Naive thymus-derived CD4-positive, alpha-beta T cell (primary cell): Measurements from ENCODE around the gene PSMC3IP. TPM values are rescaled to one million over a fixed set of nuclear protein-coding genes. Genes with fewer than 3 reads are reported as not detected.

Experiments used
- ATAC-seq: fragments of 150-1000 bp; cut with Tn5 transposase; 2 replicates; pipeline ENCODE4 v1.10.0; 2021; ENCODE audit warnings: mild to moderate bottlenecking, moderate library complexity
- CTCF ChIA-PET: fragments of 350-600 bp; sonication (Branson Sonifier 250); formaldehyde crosslinking; loops from one replicate; lab custom pipeline; 2021; ENCODE audit warnings: antibody characterized with exemption; lab: Charles Lee
- POLR2A ChIA-PET: fragments of 350-600 bp; sonication (Branson Sonifier 250); formaldehyde crosslinking; loops from one replicate; lab custom pipeline; 2021; ENCODE audit warnings: antibody characterized with exemption, inconsistent platforms; lab: Charles Lee
- DNase-seq, 9 donors: peaks; one replicate each; pipeline versions ENCODE4 v3.0.0 to v3.0.0-alpha.2; 2020 to 2022; ENCODE audit warnings: mixed read lengths in 1 of 9
- H3K27ac ChIP-seq: one replicate; pipeline ENCODE4 v1.7.0; 2013; ENCODE audit warnings: mild to moderate bottlenecking, low read depth, low read length, moderate library complexity
- H3K27me3 ChIP-seq, 2 donors: one replicate each; pipeline ENCODE4 v1.7.0; 2013; ENCODE audit warnings: low read length in 2 of 2, mild to moderate bottlenecking in 2 of 2, moderate library complexity in 2 of 2; ENCODE audit not compliant: control insufficient read depth in 2 of 2, insufficient read depth in 2 of 2
- H3K36me3 ChIP-seq, 3 experiments: 1 replicate in 2 of 3; 2 replicates in 1 of 3; pipeline ENCODE4 v1.7.0; 2013; ENCODE audit warnings: low read length in 3 of 3, mild to moderate bottlenecking in 3 of 3, moderate library complexity in 1 of 3; ENCODE audit not compliant: insufficient read depth in 3 of 3, control insufficient read depth in 2 of 3
- H3K4me1 ChIP-seq, 2 donors: one replicate each; pipeline ENCODE4 v1.7.0; 2013; ENCODE audit warnings: low read length in 2 of 2, mild to moderate bottlenecking in 2 of 2, moderate library complexity in 1 of 2; ENCODE audit not compliant: control insufficient read depth in 2 of 2, insufficient read depth in 2 of 2
- H3K4me3 ChIP-seq: 2 replicates; pipeline ENCODE4 v1.7.0; 2013; ENCODE audit warnings: mild to moderate bottlenecking, low read length
- H3K9me3 ChIP-seq, 3 experiments: 1 replicate in 2 of 3; 2 replicates in 1 of 3; pipeline ENCODE4 v1.7.0; 2013; ENCODE audit warnings: low read length in 3 of 3; ENCODE audit not compliant: control insufficient read depth in 2 of 3
- H3K27ac Mint-ChIP-seq, 9 donors: one replicate each; pipeline ENCODE4 v1.8.0; 2020 to 2022; ENCODE audit warnings: mixed read lengths in 9 of 9, mild to moderate bottlenecking in 8 of 9, moderate library complexity in 5 of 9, inconsistent platforms in 2 of 9
- H3K27me3 Mint-ChIP-seq, 5 donors: one replicate each; pipeline ENCODE4 v1.8.0; 2021 to 2022; ENCODE audit warnings: mixed read lengths in 5 of 5, mild to moderate bottlenecking in 1 of 5
- H3K36me3 Mint-ChIP-seq, 5 donors: one replicate each; pipeline ENCODE4 v1.8.0; 2020 to 2022; ENCODE audit warnings: mixed read lengths in 5 of 5, mild to moderate bottlenecking in 3 of 5, inconsistent platforms in 1 of 5
- H3K4me1 Mint-ChIP-seq, 7 donors: one replicate each; pipeline ENCODE4 v1.8.0; 2020 to 2022; ENCODE audit warnings: mixed read lengths in 7 of 7, mild to moderate bottlenecking in 3 of 7, inconsistent platforms in 1 of 7
- H3K4me3 Mint-ChIP-seq, 10 donors: one replicate each; pipeline ENCODE4 v1.8.0; 2020 to 2022; ENCODE audit warnings: mild to moderate bottlenecking in 10 of 10, mixed read lengths in 10 of 10, moderate library complexity in 6 of 10, inconsistent platforms in 2 of 10
- H3K9me3 Mint-ChIP-seq, 11 donors: one replicate each; pipeline ENCODE4 v1.8.0; 2020 to 2022; ENCODE audit warnings: mixed read lengths in 11 of 11, mild to moderate bottlenecking in 4 of 11, inconsistent platforms in 1 of 11, moderate library complexity in 1 of 11
- intact Hi-C, 2 donors: fragments of 100-400 bp; cut with micrococcal nuclease; formaldehyde crosslinking; loops; one replicate each; pipeline ENCODE4 v1.15.1; 2023
- polyA plus RNA-seq, 2 donors: library from polyadenylated mRNA; unstranded; fragments of 300-500 nt; fragmentation: Illumina TruSeq; gene quantifications; one replicate each; pipeline ENCODE4 v1.2.3, GENCODE V29; 2021
- total RNA-seq, 6 experiments: library from RNA in 5 of 6; stranded (reverse) in 5 of 6; gene quantifications; 1 replicate in 5 of 6; 2 replicates in 1 of 6; pipeline ENCODE4 v1.2.3 and lab custom pipeline; 2021 to 2026

The PSMC3IP gene
- total and polyA plus RNA-seq, 7 experiments from 2014 or later, result 1.3 to 14.0 (median 3.5) TPM

GRCh38 chr17:42526031-42526444, 51.5 kb downstream of the PSMC3IP start:
- H3K9me3 ChIP-seq, result no peaks in the 10 kb centered on the region
- H3K27me3 ChIP-seq, result no peaks in the 10 kb centered on the region
- ATAC-seq, result no peak
- POLR2A ChIA-PET, result no interaction called here
- H3K4me1 Mint-ChIP-seq, result peaks cover 14 to 35% (median 24%) of the 10 kb centered on the region in 7 donors
- no peak overlapping the region for H3K27ac Mint-ChIP-seq
- no peaks in the 10 kb centered on the region for H3K9me3 Mint-ChIP-seq
- no peak overlapping the region for H3K27ac ChIP-seq
- peaks cover 0 to 16% (median 8%) of the 10 kb centered on the region in 3 experiments for H3K36me3 ChIP-seq
- no peak overlapping the region for H3K4me3 Mint-ChIP-seq
- intact Hi-C loops, result loop anchor here (2.0 to 5.0 kb wide), 2 partner anchors 203 to 409 kb away; no protein-coding TSS in a partner anchor
- no peak for DNase-seq
- H3K4me3 ChIP-seq, result no peak overlapping the region
- H3K36me3 Mint-ChIP-seq, result peaks cover 0 to 13% (median 0%) of the 10 kb centered on the region in 5 donors
- CTCF ChIA-PET, result no interaction called here
- peaks cover 0 to 5% (median 0%) of the 10 kb centered on the region in 5 donors for H3K27me3 Mint-ChIP-seq
- peaks cover 25 to 30% of the 10 kb centered on the region in 2 donors for H3K4me1 ChIP-seq

GRCh38 chr17:42525221-42525620, 52.3 kb downstream of the PSMC3IP start:
- CTCF ChIA-PET, result interaction anchor here (0.6 kb wide), 1 partner anchor 119 kb away, joined by 3 read pairs; no protein-coding TSS in a partner anchor
- no peaks in the 10 kb centered on the region for H3K9me3 ChIP-seq
- H3K27ac Mint-ChIP-seq, result no peak overlapping the region
- peaks cover 8 to 27% (median 16%) of the 10 kb centered on the region in 7 donors for H3K4me1 Mint-ChIP-seq
- peaks cover 0 to 16% (median 0%) of the 10 kb centered on the region in 5 donors for H3K36me3 Mint-ChIP-seq
- no peaks in the 10 kb centered on the region for H3K9me3 Mint-ChIP-seq
- H3K27me3 Mint-ChIP-seq, result peaks cover 0 to 6% (median 0%) of the 10 kb centered on the region in 5 donors
- ATAC-seq, result no peak
- no peak for DNase-seq
- H3K4me3 Mint-ChIP-seq, result no peak overlapping the region
- POLR2A ChIA-PET, result no interaction called here
- H3K36me3 ChIP-seq, result peaks cover 0 to 19% (median 8%) of the 10 kb centered on the region in 3 experiments
- intact Hi-C loops, result loop anchor here in 1 of 2 donors (5.0 kb wide), 1 partner anchor 408 kb away; no protein-coding TSS in a partner anchor
- H3K4me1 ChIP-seq, result peaks cover 16 to 22% of the 10 kb centered on the region in 2 donors
- no peak overlapping the region for H3K27ac ChIP-seq
- no peaks in the 10 kb centered on the region for H3K27me3 ChIP-seq
- H3K4me3 ChIP-seq, result no peak overlapping the region

DNA sequence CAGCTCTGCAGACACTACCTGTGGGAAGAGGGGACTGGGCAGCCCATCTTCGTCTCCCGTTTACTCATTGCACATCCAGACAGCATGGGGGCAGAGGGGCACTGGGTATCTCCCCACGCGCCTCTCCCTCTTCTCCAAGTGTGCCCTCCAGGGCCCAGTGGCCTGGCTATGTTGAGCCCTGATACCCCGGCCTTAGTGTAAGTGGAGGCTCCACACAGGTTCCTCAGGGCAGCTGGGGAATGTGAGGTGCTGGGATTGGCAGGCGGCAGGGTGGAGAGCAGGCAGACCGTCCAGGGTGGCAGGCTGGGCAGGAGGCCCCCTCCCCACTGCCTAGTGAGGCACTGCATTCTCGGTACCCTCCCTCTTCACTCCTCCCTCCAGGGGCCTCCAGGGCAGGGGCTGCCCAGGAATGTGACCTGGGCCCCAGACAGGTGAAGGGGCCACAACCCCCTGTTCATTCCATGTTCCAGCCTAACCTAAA, 54.7 kb downstream of the PSMC3IP start:
- ChIA-PET CTCF (no interaction called here), POLR2A (no interaction called here)
- no peak overlapping the region for H3K4me3 ChIP-seq
- no peak for DNase-seq
- Mint-ChIP-seq H3K36me3 (peaks cover 0 to 16% (median 0%) of the 10 kb centered on the region in 5 donors), H3K9me3 (no peaks in the 10 kb centered on the region), H3K4me1 (peaks cover 4 to 12% (median 6%) of the 10 kb centered on the region in 7 donors), H3K4me3 (no peak overlapping the region), H3K27ac (peak overlapping the region in 1 of 9 donors; percentile 46), H3K27me3 (peaks cover 0 to 6% (median 0%) of the 10 kb centered on the region in 5 donors)
- no peak for ATAC-seq
- peaks cover 0 to 19% (median 8%) of the 10 kb centered on the region in 3 experiments for H3K36me3 ChIP-seq
- H3K27ac ChIP-seq, result no peak overlapping the region
- no peaks in the 10 kb centered on the region for H3K9me3 ChIP-seq
- no peaks in the 10 kb centered on the region for H3K27me3 ChIP-seq
- peaks cover 0 to 6% of the 10 kb centered on the region in 2 donors for H3K4me1 ChIP-seq
- intact Hi-C loops, result no loop called here

Other genes with a start within 250 kb of the PSMC3IP start
- gene STAT3, start 189.3 kb downstream of the PSMC3IP start, total RNA-seq, result 100 to 1,000 TPM; 133 to 275 (median 231) TPM
- 100 to 1,000 TPM; 159 to 189 TPM for gene STAT3, start 189.3 kb downstream of the PSMC3IP start, polyA plus RNA-seq
- 1 to 10 TPM in 2 of 5 experiments, under 1 TPM in 1, not detected in 2; 0.32 to 3.8 (median 1.1) TPM for gene CAVIN1, start 154.5 kb downstream of the PSMC3IP start, total RNA-seq
- gene CAVIN1, start 154.5 kb downstream of the PSMC3IP start, polyA plus RNA-seq, result under 1 TPM; 0.25 to 0.81 TPM
- 10 to 100 TPM; 16.1 to 74.8 (median 17.9) TPM for gene ATP6V0A1, start 118.9 kb downstream of the PSMC3IP start, total RNA-seq
- gene ATP6V0A1, start 118.9 kb downstream of the PSMC3IP start, polyA plus RNA-seq, result 10 to 100 TPM; 10.7 to 16.8 TPM
- 10 to 100 TPM; 18.0 to 27.1 (median 22.3) TPM for gene NAGLU, start 41.5 kb downstream of the PSMC3IP start, total RNA-seq
- gene NAGLU, start 41.5 kb downstream of the PSMC3IP start, polyA plus RNA-seq, result 10 to 100 TPM in 1 of 2 donors, 1 to 10 TPM in 1; 6.6 to 17.6 TPM
- 1 to 10 TPM; 1.2 to 2.2 (median 1.9) TPM for gene HSD17B1, start 24.8 kb downstream of the PSMC3IP start, total RNA-seq
- gene HSD17B1, start 24.8 kb downstream of the PSMC3IP start, polyA plus RNA-seq, result under 1 TPM; 0.39 to 0.59 TPM
- 10 to 100 TPM; 45.3 to 76.9 (median 64.5) TPM for gene COASY, start 15.6 kb downstream of the PSMC3IP start, total RNA-seq
- gene COASY, start 15.6 kb downstream of the PSMC3IP start, polyA plus RNA-seq, result 10 to 100 TPM; 56.0 to 59.2 TPM
- gene MLX, start 10.6 kb downstream of the PSMC3IP start, total RNA-seq, result 10 to 100 TPM; 35.3 to 73.9 (median 65.1) TPM
- gene MLX, start 10.6 kb downstream of the PSMC3IP start, polyA plus RNA-seq, result 10 to 100 TPM; 28.1 to 46.8 TPM
- 100 to 1,000 TPM in 2 of 5 experiments, 10 to 100 TPM in 3; 53.3 to 132 (median 75.7) TPM for gene RETREG3, start 31.6 kb upstream of the PSMC3IP start, total RNA-seq
- gene RETREG3, start 31.6 kb upstream of the PSMC3IP start, polyA plus RNA-seq, result 100 to 1,000 TPM; 131 to 136 TPM
- gene TUBG1, start 32.0 kb upstream of the PSMC3IP start, total RNA-seq, result 10 to 100 TPM in 3 of 5 experiments, 1 to 10 TPM in 2; 7.8 to 54.4 (median 12.5) TPM
- 10 to 100 TPM in 1 of 2 donors, 1 to 10 TPM in 1; 4.8 to 12.5 TPM for gene TUBG1, start 32.0 kb upstream of the PSMC3IP start, polyA plus RNA-seq
- 10 to 100 TPM in 4 of 5 experiments, 1 to 10 TPM in 1; 9.0 to 20.3 (median 15.3) TPM for gene TUBG2, start 81.6 kb upstream of the PSMC3IP start, total RNA-seq
- gene TUBG2, start 81.6 kb upstream of the PSMC3IP start, polyA plus RNA-seq, result 1 to 10 TPM; 4.9 to 8.7 TPM
- 1 to 10 TPM in 2 of 5 experiments, under 1 TPM in 1, not detected in 2; 0.89 to 1.6 (median 1.1) TPM for gene PLEKHH3, start 99.3 kb upstream of the PSMC3IP start, total RNA-seq
- not detected for gene PLEKHH3, start 99.3 kb upstream of the PSMC3IP start, polyA plus RNA-seq
- gene CCR10, start 104.1 kb upstream of the PSMC3IP start, total RNA-seq, result 1 to 10 TPM in 2 of 5 experiments, under 1 TPM in 3; 0.56 to 1.7 (median 0.67) TPM
- under 1 TPM; 0.22 to 0.44 TPM for gene CCR10, start 104.1 kb upstream of the PSMC3IP start, polyA plus RNA-seq
- 1 to 10 TPM in 4 of 5 experiments, under 1 TPM in 1; 0.92 to 2.4 (median 2.1) TPM for gene CNTNAP1, start 104.8 kb upstream of the PSMC3IP start, total RNA-seq
- gene CNTNAP1, start 104.8 kb upstream of the PSMC3IP start, polyA plus RNA-seq, result under 1 TPM; 0.04 to 0.86 TPM
- 100 to 1,000 TPM in 2 of 5 experiments, 10 to 100 TPM in 3; 50.9 to 212 (median 95.4) TPM for gene EZH1, start 167.3 kb upstream of the PSMC3IP start, total RNA-seq
- gene EZH1, start 167.3 kb upstream of the PSMC3IP start, polyA plus RNA-seq, result 10 to 100 TPM; 30.2 to 51.4 TPM
- not detected for gene RAMP2, start 183.5 kb upstream of the PSMC3IP start, total RNA-seq
- gene RAMP2, start 183.5 kb upstream of the PSMC3IP start, polyA plus RNA-seq, result not detected
- gene VPS25, start 195.7 kb upstream of the PSMC3IP start, total RNA-seq, result 10 to 100 TPM; 24.3 to 60.6 (median 37.7) TPM
- gene VPS25, start 195.7 kb upstream of the PSMC3IP start, polyA plus RNA-seq, result 10 to 100 TPM; 55.0 to 57.2 TPM
- under 1 TPM; 0.10 to 0.51 (median 0.24) TPM for gene WNK4, start 202.9 kb upstream of the PSMC3IP start, total RNA-seq
- gene WNK4, start 202.9 kb upstream of the PSMC3IP start, polyA plus RNA-seq, result not detected
- 10 to 100 TPM in 4 of 5 experiments, 1 to 10 TPM in 1; 7.6 to 48.1 (median 27.6) TPM for gene COA3, start 221.0 kb upstream of the PSMC3IP start, total RNA-seq
- gene COA3, start 221.0 kb upstream of the PSMC3IP start, polyA plus RNA-seq, result 100 to 1,000 TPM; 108 to 118 TPM
- not detected for gene CNTD1, start 221.1 kb upstream of the PSMC3IP start, total RNA-seq
- gene CNTD1, start 221.1 kb upstream of the PSMC3IP start, polyA plus RNA-seq, result under 1 TPM; 0.24 to 0.32 TPM
- 100 to 1,000 TPM in 3 of 5 experiments, 10 to 100 TPM in 2; 84.7 to 130 (median 107) TPM for gene BECN1, start 246.6 kb upstream of the PSMC3IP start, total RNA-seq
- 100 to 1,000 TPM; 111 to 124 TPM for gene BECN1, start 246.6 kb upstream of the PSMC3IP start, polyA plus RNA-seq